HS-27A (cell line): ENCODE measurements around the gene SCUBE2.

Source experiments
- DNase-seq: peaks from one replicate; pipeline ENCODE4 v3.0.0-alpha.2; 2012; ENCODE audit warnings: low read depth, missing footprints

The SCUBE2 gene

DNA sequence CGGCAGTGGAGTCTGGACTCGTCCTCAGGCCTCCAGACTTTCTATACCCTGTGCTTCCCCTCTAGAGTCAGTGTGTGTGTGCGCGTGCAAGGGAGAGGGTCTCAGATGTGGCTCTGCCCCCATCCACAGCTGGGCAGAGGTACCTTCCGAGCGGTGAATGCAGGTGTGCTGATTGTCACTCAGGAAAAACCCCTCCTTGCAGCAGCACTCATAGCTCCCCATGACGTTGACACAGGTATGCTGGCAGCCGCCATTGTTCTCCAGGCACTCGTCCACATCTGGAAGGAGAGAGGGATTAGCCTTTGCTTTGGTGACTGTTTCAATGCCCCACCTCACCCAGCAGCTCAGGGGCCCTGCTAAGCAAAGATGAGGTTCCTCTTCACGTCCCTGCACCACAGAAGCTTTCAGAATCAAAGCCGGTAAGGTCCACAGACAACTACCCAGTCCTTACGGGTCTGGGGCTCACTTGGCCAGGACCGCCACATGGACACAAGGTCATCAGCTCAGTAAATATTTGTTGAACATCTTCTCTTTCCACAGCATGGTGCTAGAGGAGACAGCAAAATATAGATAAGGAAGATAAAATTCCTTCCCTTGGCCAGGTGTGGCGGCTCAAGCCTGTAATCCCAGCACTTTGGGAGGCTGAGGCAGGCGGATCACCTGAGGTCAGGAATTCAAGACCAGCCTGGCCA lies 16.9 kb downstream of the SCUBE2 start:
- no peak for DNase-seq

- DNase-seq = no peak
Measured at GRCh38 chr11:9073466-9074225, 17.8 kb downstream of the SCUBE2 start.

DNA sequence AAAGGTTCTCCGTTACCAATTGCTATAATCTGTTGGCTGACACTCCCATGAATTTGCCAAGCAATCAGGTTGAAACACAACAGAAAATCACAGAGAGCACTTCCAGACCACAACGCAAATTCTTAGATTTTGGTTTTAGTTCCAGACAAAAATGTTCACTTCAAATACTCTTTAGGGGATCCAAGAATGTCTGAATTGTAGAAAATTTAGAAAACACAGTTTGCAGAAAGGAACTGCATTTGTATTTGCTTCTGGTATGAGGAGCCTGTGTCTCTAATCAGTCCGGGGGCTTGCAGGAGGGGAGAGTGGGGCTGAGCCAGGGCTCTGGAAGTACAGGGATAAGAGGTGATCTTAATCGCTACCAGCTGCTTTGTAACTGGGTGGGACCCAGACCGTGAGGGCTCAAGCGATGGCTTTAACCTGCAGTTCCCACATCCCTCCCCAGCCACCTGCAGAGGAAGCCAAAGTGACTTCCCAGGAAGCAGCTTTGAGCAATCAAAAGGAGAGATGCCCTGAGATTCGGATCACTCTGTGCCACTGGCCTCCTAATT lies 18.7 kb downstream of the SCUBE2 start:
- no peak for DNase-seq

- no peak for DNase-seq
Measured at GRCh38 chr11:9071692-9072091, 19.7 kb downstream of the SCUBE2 start.

DNA sequence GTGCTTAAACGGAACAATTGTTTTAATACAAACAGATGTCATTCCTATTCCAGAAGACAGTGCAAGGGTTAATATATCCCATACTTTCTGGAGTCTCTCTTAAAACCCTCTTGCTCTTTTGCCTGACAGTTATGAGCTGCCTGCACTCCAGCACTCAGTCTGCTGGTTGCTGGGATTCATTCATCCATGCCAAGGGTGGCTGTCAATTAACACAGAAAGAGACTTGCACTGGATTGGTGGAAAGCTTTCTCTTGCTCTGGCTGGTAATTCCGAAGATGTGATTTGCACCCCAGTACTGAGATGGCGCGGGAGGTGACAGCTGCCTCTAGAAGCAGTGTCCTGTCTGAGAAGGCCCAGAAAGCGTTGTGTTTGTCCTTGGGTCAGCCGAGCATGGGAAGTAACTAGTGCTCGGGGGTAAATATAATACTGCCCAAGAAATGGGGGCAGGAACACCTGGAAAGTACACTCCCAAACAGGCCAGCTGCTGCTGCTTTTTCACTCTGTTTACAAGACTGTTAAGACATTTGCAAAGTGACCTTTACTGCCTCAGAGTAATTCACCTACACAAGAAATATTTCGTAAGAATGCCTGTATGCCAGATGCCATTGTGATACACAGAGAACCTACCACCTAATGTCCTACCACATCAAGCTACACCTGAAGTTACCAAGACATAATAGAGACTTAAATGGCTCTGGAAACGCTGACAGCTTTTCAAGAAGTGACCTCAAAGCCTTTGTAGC lies 20.5 kb downstream of the SCUBE2 start:
- DNase-seq = no peak

DNA sequence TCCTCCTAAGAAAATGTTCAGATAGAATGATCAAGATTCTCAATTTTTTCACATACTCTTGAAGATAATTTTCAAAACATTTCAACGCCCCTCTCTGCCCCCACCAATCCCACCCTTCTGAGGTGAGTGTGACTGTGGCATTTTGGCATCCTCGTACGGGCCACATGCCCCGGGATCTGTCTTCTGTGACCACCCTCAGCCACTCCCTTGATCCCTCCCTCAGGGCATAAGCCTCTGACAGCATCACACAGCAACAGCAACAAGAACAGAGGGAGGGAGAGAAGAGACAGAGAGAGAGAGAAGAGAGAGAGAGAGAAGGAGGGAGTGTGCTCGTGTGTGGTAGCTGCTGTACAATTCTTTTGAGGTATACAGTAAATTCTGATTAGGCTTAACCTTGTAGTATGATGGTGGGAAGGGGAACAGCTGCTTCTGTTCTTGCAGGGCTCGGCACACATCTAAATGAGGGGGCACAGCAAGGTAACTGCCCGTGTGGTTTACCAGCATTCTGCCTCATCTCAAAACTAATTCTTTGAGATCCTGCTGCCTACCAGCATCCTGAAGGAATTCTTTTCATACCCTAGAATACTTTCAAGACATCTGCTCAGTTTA lies 21.4 kb downstream of the SCUBE2 start:
- no peak for DNase-seq

- DNase-seq = no peak
Measured at GRCh38 chr11:9069256-9069655, 22.1 kb downstream of the SCUBE2 start.

DNA sequence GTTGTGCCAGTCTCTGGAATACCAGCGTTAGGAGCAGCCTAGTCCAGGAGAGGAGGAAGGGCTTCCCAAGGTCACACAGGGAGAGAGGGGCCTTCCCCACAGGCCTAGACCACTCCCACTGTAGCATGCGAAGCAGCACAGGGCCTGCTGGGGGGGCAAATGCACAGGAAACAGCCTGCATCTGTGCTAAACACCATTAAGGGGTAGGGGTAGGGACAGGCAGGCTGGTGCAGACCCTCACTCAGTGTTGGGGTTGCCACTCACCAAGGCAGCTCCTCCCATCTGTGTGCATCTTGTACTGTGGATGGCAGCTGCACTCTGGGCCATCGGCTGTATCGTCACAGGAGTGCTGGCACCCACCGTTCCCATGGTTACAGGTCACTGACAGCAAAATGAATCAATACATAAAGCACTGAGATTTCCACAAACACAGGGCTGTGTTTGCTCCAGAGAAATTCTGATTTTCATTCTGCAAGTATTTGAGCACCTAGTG lies 24.9 kb downstream of the SCUBE2 start:
- no peak for DNase-seq

- no peak for DNase-seq
Measured at GRCh38 chr11:9065607-9066432, 25.6 kb downstream of the SCUBE2 start.

DNA sequence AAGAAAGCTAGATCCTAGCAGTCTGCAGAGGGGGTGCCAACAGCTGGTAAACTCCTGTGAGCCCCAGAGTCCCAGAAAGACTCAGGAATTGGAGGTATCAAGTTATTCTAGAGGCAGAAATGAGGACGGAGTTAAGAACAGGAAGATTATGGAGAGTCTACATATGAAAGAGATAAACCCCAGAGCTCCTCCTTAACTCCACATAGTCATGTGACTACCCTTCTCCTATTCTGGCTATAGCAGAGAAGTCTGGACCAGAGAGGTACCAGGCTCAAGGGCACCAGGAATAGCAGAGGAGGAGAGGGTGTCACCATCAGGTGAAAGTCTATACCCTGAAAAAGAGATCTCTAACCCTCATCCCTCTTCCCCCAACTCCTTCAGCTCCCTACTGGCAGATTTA lies 29.6 kb downstream of the SCUBE2 start:
- no peak for DNase-seq

GRCh38 chr11:9060700-9061111 lies 30.7 kb downstream of the SCUBE2 start:
- no peak for DNase-seq

- DNase-seq = no peak
Measured at GRCh38 chr11:9059406-9059805, 32.0 kb downstream of the SCUBE2 start.

GRCh38 chr11:9057888-9058287 lies 33.5 kb downstream of the SCUBE2 start:
- no peak for DNase-seq

DNA sequence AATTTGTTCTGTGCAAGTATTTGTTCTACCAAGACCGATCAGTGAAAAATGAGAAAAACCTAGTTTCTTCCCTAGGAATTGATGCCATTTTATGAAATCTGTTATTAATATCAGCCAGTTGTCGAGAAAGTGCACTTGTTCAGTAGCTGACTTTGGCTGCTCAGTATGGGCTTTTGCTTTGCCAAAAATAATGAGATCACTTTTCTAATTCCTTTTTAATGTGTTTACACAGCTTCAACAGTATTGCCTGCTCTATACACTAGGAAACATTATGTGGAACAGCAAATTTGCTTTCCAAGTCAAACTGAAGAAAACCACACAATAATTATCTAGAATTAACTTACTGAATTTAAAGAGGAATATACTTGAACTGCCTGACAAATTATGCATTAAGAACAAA lies 34.4 kb downstream of the SCUBE2 start:
- no peak for DNase-seq

DNA sequence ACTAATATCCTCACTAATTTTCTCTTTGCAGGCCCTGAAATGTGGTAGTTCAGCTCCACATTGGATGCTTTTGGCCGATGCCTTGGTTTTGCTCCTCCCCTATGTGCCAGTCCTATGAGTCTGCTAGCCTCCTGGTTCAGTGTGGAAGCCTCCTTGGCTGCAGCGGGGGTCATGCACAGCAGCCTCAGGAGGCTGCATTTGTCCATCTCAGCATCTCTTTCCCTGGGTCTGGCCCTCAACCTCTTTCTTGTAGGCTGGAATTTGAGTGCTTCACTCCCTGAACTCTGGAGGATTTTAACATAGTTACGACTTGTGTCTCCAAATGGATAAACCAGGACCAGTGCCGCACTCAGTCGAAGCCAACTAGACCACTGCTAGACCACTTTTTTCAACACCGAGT lies 34.9 kb downstream of the SCUBE2 start:
- DNase-seq = no peak

- DNase-seq = peak; percentile 48
Measured at GRCh38 chr11:9053316-9054035, 37.9 kb downstream of the SCUBE2 start.

- no peak for DNase-seq
Measured at GRCh38 chr11:9052316-9052715, 39.1 kb downstream of the SCUBE2 start.

GRCh38 chr11:9049959-9050358 lies 41.4 kb downstream of the SCUBE2 start:
- DNase-seq = no peak

- DNase-seq = no peak
Measured at GRCh38 chr11:9047964-9048523, 43.4 kb downstream of the SCUBE2 start.

- no peak for DNase-seq
Measured at GRCh38 chr11:9046481-9046880, 44.9 kb downstream of the SCUBE2 start.
